ENCODE results near the gene ZDHHC14.

GRCh38 chr6:157500022-157500421, 119.0 kb downstream of the ZDHHC14 start:
- no peak for TF ChIP-seq YY1 (IDR thresholded peaks at IDR 0.05; ENCODE audit: insufficient read depth, insufficient read length)
- TF ChIP-seq ZNF274 (IDR thresholded peaks at IDR 0.05; ENCODE audit: low read depth, low read length): no peak
- no peak for TF ChIP-seq SUZ12 (IDR thresholded peaks at IDR 0.05; ENCODE audit: extremely low read depth, insufficient read depth, insufficient read length)
